ENCODE data around the gene DDX52.

DDX52 gene

DNA sequence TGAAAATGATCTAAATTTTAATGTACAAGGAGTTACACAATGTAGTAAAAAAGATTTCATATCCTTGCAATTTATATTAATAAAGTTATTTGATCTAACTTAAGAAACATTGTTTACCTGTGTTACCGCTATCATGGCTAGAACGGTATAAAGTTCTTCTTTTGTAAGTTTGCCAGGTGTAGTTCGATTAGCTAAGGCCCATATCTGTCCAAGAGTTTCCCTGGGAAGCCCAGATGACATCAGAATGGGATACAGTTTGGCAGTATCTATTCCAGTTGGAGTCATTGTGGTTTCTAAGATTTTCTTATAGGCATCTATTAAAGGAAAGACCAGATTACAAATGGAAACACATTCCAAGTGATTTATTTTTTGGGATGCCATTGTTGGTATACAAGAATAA lies 71.6 kb downstream of the DDX52 start:
- DNase-seq: no peak

DNA sequence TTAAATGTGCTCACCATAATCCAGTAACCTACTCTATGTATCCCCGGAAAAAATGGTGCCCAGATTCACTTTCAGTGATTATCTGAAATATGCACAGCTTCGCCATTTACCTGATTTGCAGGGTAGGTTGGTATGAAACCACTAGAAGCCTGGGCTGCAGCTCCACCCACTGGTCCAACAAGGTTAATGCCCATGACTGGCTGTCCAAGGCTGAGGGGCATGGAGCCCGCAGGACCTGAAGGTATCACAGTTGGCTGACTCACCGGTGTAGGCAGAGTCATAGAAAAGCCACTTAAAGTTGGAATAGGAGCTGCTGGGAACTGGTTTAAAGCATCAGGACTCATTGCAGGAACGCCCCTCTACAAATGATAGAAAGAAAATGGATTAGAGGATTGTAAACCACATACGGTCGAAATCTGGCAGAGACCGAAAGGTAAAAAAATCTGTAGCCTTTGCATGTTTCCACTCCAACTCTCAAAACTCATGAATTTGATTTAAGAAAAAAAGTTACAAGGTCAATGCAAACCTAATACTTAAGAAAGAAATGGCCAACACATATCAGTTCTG lies 72.6 kb downstream of the DDX52 start:
- DNase-seq: no peak

GRCh38 chr17:37568350-37569053 lies 74.7 kb downstream of the DDX52 start:
- DNase-seq: no peak

GRCh38 chr17:37567538-37567937 lies 75.7 kb downstream of the DDX52 start:
- no peak for DNase-seq

DNA sequence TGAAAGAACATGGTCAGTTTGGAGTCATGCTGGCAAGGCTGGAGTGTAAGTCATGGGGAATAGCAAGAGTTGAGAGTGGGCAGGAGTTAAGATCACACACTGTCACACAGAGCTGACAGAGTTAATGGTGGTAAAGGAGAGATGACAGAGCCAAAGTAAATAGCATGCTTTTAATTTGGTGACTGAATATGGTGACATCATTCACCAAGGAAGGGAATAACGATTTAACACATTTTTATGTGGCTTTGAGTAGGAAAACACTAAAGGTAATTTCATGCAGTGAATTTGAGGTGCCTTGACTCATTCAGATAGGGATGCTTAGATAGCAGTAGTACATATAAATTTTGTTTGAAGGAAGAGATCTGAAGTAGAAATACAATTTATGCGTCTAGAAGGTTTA lies 76.1 kb downstream of the DDX52 start:
- DNase-seq: no peak

DNA sequence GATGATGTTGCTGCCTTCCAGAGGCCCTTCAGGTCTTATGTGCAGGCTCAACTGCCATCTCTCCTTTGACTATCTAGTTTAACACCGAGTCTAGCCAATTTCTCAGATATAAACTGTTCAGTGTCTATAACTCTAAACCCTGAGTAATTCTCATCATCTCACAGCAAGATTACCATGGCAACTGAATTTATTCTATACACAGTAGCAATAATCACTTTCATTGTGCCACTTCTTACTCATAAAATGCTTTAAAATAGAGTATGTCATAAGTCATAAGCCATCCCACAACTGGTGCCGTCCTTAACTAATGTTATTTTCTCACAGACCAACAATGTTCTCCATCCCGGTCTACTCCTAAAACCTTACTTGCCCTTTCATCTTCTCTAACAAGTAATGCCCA lies 79.0 kb downstream of the DDX52 start:
- DNase-seq: no peak

- DNase-seq: no peak
Observed at GRCh38 chr17:37562016-37562745, 81.1 kb downstream of the DDX52 start.
